SU-DHL-6 (cell line): ENCODE results near the gene EML6.

Experiments used
- CTCF ChIP-seq: fragments of 200-600 bp; sonication (generic); IDR thresholded peaks from one replicate; pipeline ENCODE4 v1.5.1; 2017; ENCODE audit warnings: antibody characterized with exemption, mild to moderate bottlenecking, low read length, moderate library complexity; ENCODE audit not compliant: insufficient read depth, poor library complexity, severe bottlenecking
- EZH2phosphoT487 ChIP-seq: fragments of 200-600 bp; sonication (generic), shearing (Covaris generic); conservative IDR thresholded peaks from 2 replicates; pipeline ENCODE4 v1.6.1; 2018; ENCODE audit warnings: mild to moderate bottlenecking, antibody characterized with exemption, low read length, moderate library complexity, mixed read lengths

- TF ChIP-seq CTCF: no peak
- TF ChIP-seq EZH2phosphoT487: no peak
Measured at GRCh38 chr2:54723131-54723995, at the start of gene EML6.
